ENCODE data around the gene LRRC28. TPM values are rescaled to one million over a fixed set of nuclear protein-coding genes. Genes with fewer than 3 reads are reported as not detected.
"Not testable (repeated sequence)": the region's sequence is repeated elsewhere in the genome, so short reads cannot be mapped to it uniquely, and the experiment has no call there.

Gene LRRC28
- total RNA-seq, 2 donors from 2014 or later, result 27.2 to 28.4 TPM

GRCh38 chr15:99393641-99394040, 142.4 kb downstream of the LRRC28 start:
- no peak overlapping the region for H3K9ac ChIP-seq (ENCODE audit: low read depth in 2 of 2, low read length in 2 of 2)
- H3K27ac ChIP-seq, result peak overlapping the region; percentile 0
- DNase-seq, result no peak
- H3K9me3 ChIP-seq, result no peaks in the 10 kb centered on the region
- no peaks in the 10 kb centered on the region for H3K36me3 ChIP-seq
- no peaks in the 10 kb centered on the region for H3K4me1 ChIP-seq
- H3K27me3 ChIP-seq, result no peaks in the 10 kb centered on the region
- H3K4me3 ChIP-seq, result no peak overlapping the region
- no peak for TF ChIP-seq CTCF (IDR thresholded peaks at IDR 0.05)
- intact Hi-C loops (cut with DNase I), result no loop called here

GRCh38 chr15:99396375-99396774, 145.1 kb downstream of the LRRC28 start:
- no peaks in the 10 kb centered on the region for H3K9me3 ChIP-seq
- DNase-seq, result no peak
- H3K27me3 ChIP-seq, result no peaks in the 10 kb centered on the region
- TF ChIP-seq CTCF (IDR thresholded peaks at IDR 0.05), result no peak
- H3K4me3 ChIP-seq, result no peak overlapping the region
- H3K9ac ChIP-seq (ENCODE audit: low read depth in 2 of 2, low read length in 2 of 2), result no peak overlapping the region
- intact Hi-C loops (cut with DNase I), result no loop called here
- no peaks in the 10 kb centered on the region for H3K4me1 ChIP-seq
- H3K36me3 ChIP-seq, result no peaks in the 10 kb centered on the region
- no peak overlapping the region for H3K27ac ChIP-seq

GRCh38 chr15:99399061-99399460, 147.8 kb downstream of the LRRC28 start:
- intact Hi-C loops (cut with DNase I), result no loop called here
- no peak for TF ChIP-seq CTCF (IDR thresholded peaks at IDR 0.05)
- Histone ChIP-seq H3K27ac (no peak overlapping the region), H3K36me3 (no peaks in the 10 kb centered on the region), H3K4me3 (no peak overlapping the region), H3K9ac (ENCODE audit: low read depth in 2 of 2, low read length in 2 of 2) (no peak overlapping the region), H3K27me3 (no peaks in the 10 kb centered on the region), H3K4me1 (peaks cover 5% of the 10 kb centered on the region), H3K9me3 (no peaks in the 10 kb centered on the region)
- DNase-seq, result no peak

- no peak overlapping the region for H3K27ac ChIP-seq
- no peak for TF ChIP-seq CTCF (IDR thresholded peaks at IDR 0.05)
- intact Hi-C loops (cut with DNase I), result loop anchor here (10.0 kb wide), 1 partner anchor 305 kb away; no protein-coding TSS in a partner anchor
- no peak for DNase-seq
- no peaks in the 10 kb centered on the region for H3K36me3 ChIP-seq
- no peak overlapping the region for H3K9ac ChIP-seq (ENCODE audit: low read depth in 2 of 2, low read length in 2 of 2)
- H3K27me3 ChIP-seq, result no peaks in the 10 kb centered on the region
- peaks cover 5% of the 10 kb centered on the region for H3K4me1 ChIP-seq
- H3K4me3 ChIP-seq, result no peak overlapping the region
- H3K9me3 ChIP-seq, result no peaks in the 10 kb centered on the region
Measured at GRCh38 chr15:99399618-99400017, 148.3 kb downstream of the LRRC28 start.

- intact Hi-C loops (cut with DNase I), result loop anchor here (10.0 kb wide), 1 partner anchor 304 kb away; no protein-coding TSS in a partner anchor
Measured at GRCh38 chr15:99401216-99401615, 149.9 kb downstream of the LRRC28 start.

GRCh38 chr15:99402014-99402729, 150.9 kb downstream of the LRRC28 start:
- no peak for TF ChIP-seq CTCF (IDR thresholded peaks at IDR 0.05)
- Histone ChIP-seq H3K4me1 (peaks cover 5% of the 10 kb centered on the region), H3K9ac (ENCODE audit: low read depth in 2 of 2, low read length in 2 of 2) (no peak overlapping the region), H3K27ac (no peak overlapping the region), H3K9me3 (no peaks in the 10 kb centered on the region), H3K36me3 (no peaks in the 10 kb centered on the region), H3K4me3 (no peak overlapping the region), H3K27me3 (no peaks in the 10 kb centered on the region)
- DNase-seq, result no peak
- intact Hi-C loops (cut with DNase I), result loop anchor here (10.0 kb wide), 1 partner anchor 303 kb away; no protein-coding TSS in a partner anchor

More at GRCh38 chr15:99401216-99401615, 149.9 kb downstream of the LRRC28 start:
- not testable (repeated sequence) for H3K4me1 ChIP-seq; H3K27ac ChIP-seq; H3K27me3 ChIP-seq; H3K9ac ChIP-seq (ENCODE audit: low read depth in 2 of 2, low read length in 2 of 2); DNase-seq; H3K4me3 ChIP-seq; H3K36me3 ChIP-seq; H3K9me3 ChIP-seq

All from colonic mucosa (tissue), 4 donors.